Measurements from ENCODE around the gene PSMG2. TPM values are rescaled to one million over a fixed set of nuclear protein-coding genes. Genes with fewer than 3 reads are reported as not detected.

PSMG2 gene
- total RNA-seq, 1 experiment from 2014 or later = 63.1 TPM

DNA sequence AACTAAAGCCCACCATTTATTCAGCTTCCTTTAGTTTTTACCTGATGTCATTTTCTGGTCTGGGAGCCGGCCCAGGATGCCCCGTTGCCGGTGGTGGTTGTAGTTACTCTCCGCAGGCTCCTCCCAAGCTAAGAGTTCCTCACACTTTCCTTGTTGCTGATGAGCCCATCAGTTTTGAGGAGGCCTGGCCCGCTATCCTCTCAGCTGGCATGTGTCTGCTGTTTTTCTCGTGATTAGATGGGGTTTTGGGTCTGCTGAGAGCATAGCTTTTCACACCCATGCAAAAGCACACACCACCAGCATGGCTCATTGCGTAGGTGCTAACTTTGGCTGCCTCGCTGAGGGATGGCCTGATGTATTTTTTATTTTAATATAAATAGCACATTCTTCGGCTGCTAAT is 72.1 kb downstream of the PSMG2 start:
- H3K4me3 ChIP-seq (ENCODE audit: low read depth in 2 of 2, low read length in 2 of 2) = no peak overlapping the region
- no peaks in the 10 kb centered on the region for H3K27me3 ChIP-seq (ENCODE audit: control insufficient read depth, insufficient read depth, low read length)
- TF ChIP-seq POLR2AphosphoS5 (IDR thresholded peaks at IDR 0.05; ENCODE audit: low read depth, low read length) = no peak
- TF ChIP-seq, protein P1, sequence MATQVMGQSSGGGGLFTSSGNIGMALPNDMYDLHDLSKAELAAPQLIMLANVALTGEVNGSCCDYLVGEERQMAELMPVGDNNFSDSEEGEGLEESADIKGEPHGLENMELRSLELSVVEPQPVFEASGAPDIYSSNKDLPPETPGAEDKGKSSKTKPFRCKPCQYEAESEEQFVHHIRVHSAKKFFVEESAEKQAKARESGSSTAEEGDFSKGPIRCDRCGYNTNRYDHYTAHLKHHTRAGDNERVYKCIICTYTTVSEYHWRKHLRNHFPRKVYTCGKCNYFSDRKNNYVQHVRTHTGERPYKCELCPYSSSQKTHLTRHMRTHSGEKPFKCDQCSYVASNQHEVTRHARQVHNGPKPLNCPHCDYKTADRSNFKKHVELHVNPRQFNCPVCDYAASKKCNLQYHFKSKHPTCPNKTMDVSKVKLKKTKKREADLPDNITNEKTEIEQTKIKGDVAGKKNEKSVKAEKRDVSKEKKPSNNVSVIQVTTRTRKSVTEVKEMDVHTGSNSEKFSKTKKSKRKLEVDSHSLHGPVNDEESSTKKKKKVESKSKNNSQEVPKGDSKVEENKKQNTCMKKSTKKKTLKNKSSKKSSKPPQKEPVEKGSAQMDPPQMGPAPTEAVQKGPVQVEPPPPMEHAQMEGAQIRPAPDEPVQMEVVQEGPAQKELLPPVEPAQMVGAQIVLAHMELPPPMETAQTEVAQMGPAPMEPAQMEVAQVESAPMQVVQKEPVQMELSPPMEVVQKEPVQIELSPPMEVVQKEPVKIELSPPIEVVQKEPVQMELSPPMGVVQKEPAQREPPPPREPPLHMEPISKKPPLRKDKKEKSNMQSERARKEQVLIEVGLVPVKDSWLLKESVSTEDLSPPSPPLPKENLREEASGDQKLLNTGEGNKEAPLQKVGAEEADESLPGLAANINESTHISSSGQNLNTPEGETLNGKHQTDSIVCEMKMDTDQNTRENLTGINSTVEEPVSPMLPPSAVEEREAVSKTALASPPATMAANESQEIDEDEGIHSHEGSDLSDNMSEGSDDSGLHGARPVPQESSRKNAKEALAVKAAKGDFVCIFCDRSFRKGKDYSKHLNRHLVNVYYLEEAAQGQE (IDR thresholded peaks at IDR 0.05; ENCODE audit: insufficient read depth in 1 of 2, low read depth in 2 of 2, low read length in 1 of 2) = no peak
- in situ Hi-C loops (cut with HindIII; ENCODE audit: low pct_unique_long_range_greater_than_20kb, low sequenced_read_pairs) = no loop called here
- BruUV-seq (replicated peaks) = no TSS peak
- ChIA-PET CTCF (no interaction called here), POLR2A (no interaction called here)
- no peaks in the 10 kb centered on the region for H3K9me3 ChIP-seq (ENCODE audit: control insufficient read depth, insufficient read depth, low read depth, low read length)
- H3K36me3 ChIP-seq (ENCODE audit: control insufficient read depth, insufficient read depth, low read length) = no peaks in the 10 kb centered on the region
- H3K4me1 ChIP-seq (ENCODE audit: control insufficient read depth, insufficient read depth, low read length) = no peaks in the 10 kb centered on the region
- ATAC-seq (no peak), DNase-seq (ENCODE audit: low read depth, low spot score) (no peak)
- no peak overlapping the region for H3K27ac ChIP-seq (ENCODE audit: low read length)
- intact Hi-C loops (cut with micrococcal nuclease; ENCODE audit: unreplicated experiment) = no loop called here

Other genes with a start within 250 kb of the PSMG2 start
- gene SPIRE1, start 44.9 kb upstream of the PSMG2 start, total RNA-seq (2021; ENCODE audit: unreplicated experiment) = 45.5 TPM
- gene CEP76, start 319 bp upstream of the PSMG2 start, total RNA-seq (2021; ENCODE audit: unreplicated experiment) = 12.9 TPM
- 34.8 TPM for gene PTPN2, start 181.2 kb downstream of the PSMG2 start, total RNA-seq (2021; ENCODE audit: unreplicated experiment)
- gene SEH1L, start 245.0 kb downstream of the PSMG2 start, total RNA-seq (2021; ENCODE audit: unreplicated experiment) = 86.5 TPM